Stimulated activated CD4-positive, alpha-beta T cell treated with anti-CD3 and anti-CD28 coated beads, TNF-alpha, amount 100 ng/mL, for 1 hour (primary cell): Measurements from ENCODE around the gene VPS25.
A peak's percentile ranks its signal among the peaks of the same experiment; 100 is the strongest.

Source experiments
- DNase-seq, 3 donors: peaks; one replicate each; pipeline ENCODE4 v3.0.0-alpha.2; 2020; ENCODE audit warnings: low read depth in 3 of 3, low spot score in 1 of 3

The VPS25 gene

GRCh38 chr17:42792545-42792944, 19.3 kb downstream of the VPS25 start:
- no peak for DNase-seq

GRCh38 chr17:42795061-42795460, 21.8 kb downstream of the VPS25 start:
- DNase-seq: no peak

- DNase-seq: no peak
These were observed 22.2 kb downstream of the VPS25 start for GRCh38 chr17:42795465-42795864.

- DNase-seq: no peak
These were observed 23.0 kb downstream of the VPS25 start for GRCh38 chr17:42796066-42796758.

GRCh38 chr17:42797067-42798007, 24.1 kb downstream of the VPS25 start:
- no peak for DNase-seq

- no peak for DNase-seq
These were observed 24.7 kb downstream of the VPS25 start for GRCh38 chr17:42798011-42798382.

- peak; percentile 26 to 63 (median 29) for DNase-seq
These were observed 25.4 kb downstream of the VPS25 start, which contains the start of the genes CNTD1 and COA3 for GRCh38 chr17:42798383-42799380. Gene CNTD1 (plus strand): TSS chr17:42798861. CDS start chr17:42799068, 207 bp downstream. Gene COA3 (minus strand): TSS chr17:42798704. CDS start chr17:42798681, 23 bp downstream.

GRCh38 chr17:42803074-42803883, 30.0 kb downstream of the VPS25 start:
- no peak for DNase-seq

GRCh38 chr17:42804918-42805367, 31.7 kb downstream of the VPS25 start:
- no peak for DNase-seq

- no peak for DNase-seq
These were observed 33.0 kb downstream of the VPS25 start for GRCh38 chr17:42806249-42806648.

GRCh38 chr17:42809250-42809649, 36.0 kb downstream of the VPS25 start:
- no peak for DNase-seq

GRCh38 chr17:42814633-42815399, 41.6 kb downstream of the VPS25 start:
- DNase-seq: no peak

- no peak for DNase-seq
These were observed 44.6 kb downstream of the VPS25 start for GRCh38 chr17:42817866-42818265.

- DNase-seq: no peak
These were observed 45.1 kb downstream of the VPS25 start for GRCh38 chr17:42818379-42818778.

- DNase-seq: peak in 1 of 3 donors; percentile 51
These were observed 46.8 kb downstream of the VPS25 start for GRCh38 chr17:42819939-42820535.

- DNase-seq: no peak
These were observed 47.9 kb downstream of the VPS25 start for GRCh38 chr17:42821176-42821575.

GRCh38 chr17:42827472-42827871, 54.2 kb downstream of the VPS25 start:
- DNase-seq: no peak
